GM12872 (cell line): ENCODE results near the gene ZBTB7A.

Experiments
- CTCF ChIP-seq: IDR thresholded peaks from 3 replicates; pipeline ENCODE4 v1.5.1; 2011; ENCODE audit warnings: low read depth, mild to moderate bottlenecking, low read length, moderate library complexity; ENCODE audit not compliant: insufficient read depth

Gene ZBTB7A

DNA sequence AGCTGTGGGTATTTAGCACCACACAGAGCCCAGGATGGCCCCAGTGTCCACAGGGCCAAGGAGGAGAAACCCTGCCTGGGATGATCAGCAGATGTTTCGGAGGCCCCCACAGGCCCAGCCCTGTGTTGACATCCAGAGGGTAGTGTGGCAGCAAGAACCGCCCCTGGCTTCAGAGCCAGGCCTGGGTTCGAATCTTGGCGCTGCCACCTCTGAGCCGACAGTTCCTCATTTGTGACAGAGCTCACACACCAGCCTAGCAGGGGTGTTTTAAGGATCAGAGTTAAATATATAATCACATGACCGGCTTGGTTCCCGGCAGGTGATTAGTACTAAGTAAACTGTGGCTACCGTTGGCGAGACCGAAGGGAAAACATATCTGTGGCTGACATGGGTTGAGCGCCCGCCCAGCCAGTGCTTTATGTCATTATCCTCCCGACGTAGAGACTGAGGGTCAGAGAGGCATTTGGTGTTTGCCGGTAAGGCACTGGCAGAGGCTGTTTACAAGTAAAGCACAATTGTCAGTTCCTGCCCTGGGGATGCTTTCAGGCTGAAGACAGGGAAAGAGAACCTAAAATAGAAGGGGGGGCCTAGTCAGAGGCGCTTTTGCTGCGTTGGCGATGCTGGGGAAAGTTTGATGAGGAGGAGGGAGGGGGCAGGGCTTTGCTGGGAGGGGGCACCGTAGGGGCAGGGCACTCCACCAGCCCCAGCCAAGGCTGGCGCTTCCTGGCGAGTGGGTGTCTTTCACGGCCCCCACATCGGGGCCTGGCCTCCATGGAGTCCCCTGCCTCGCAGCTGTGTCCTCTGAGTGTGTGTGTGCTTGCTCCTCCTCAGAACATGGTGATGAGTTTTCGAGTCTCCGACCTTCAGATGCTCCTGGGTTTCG, 54.4 kb downstream of the ZBTB7A start:
- no peak for TF ChIP-seq CTCF

DNA sequence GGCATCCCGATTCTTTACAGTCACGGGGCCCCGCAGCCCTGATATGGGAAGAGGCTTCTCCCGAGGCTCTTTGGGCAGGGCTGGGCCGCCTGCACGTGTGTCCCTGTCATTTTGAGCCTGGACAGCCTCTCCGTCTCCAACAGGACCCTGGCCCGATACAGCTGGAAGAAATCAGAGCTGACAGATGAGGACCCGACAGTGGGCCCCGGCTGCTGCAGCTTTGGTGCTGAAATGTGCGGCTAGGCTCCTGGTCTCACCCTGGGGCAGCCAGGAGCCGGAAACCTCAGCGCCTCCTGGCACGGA, 55.9 kb downstream of the ZBTB7A start:
- TF ChIP-seq CTCF, result no peak

- TF ChIP-seq CTCF, result no peak
These were observed 56.5 kb downstream of the ZBTB7A start for GRCh38 chr19:4009990-4010807.

GRCh38 chr19:4007836-4008539, 58.7 kb downstream of the ZBTB7A start:
- TF ChIP-seq CTCF, result no peak

GRCh38 chr19:4007021-4007835, 59.5 kb downstream of the ZBTB7A start, which contains the start of gene PIAS4:
Gene PIAS4 (plus strand): TSS chr19:4007736. CDS start chr19:4007761, 25 bp downstream.
- no peak for TF ChIP-seq CTCF

GRCh38 chr19:3995607-3996006, 71.1 kb downstream of the ZBTB7A start:
- no peak for TF ChIP-seq CTCF
